ENCODE results near the gene ING4.

Gene ING4

GRCh38 chr12:6607751-6608591, 54.9 kb downstream of the ING4 start:
- DNase-seq (ENCODE audit: low read depth in 2 of 2) = no peak

- DNase-seq (ENCODE audit: low read depth in 2 of 2) = no peak
Observed at GRCh38 chr12:6606331-6607131, 56.4 kb downstream of the ING4 start.

GRCh38 chr12:6605421-6606330, 57.2 kb downstream of the ING4 start:
- no peak for DNase-seq (ENCODE audit: low read depth in 2 of 2)

GRCh38 chr12:6604259-6605029, 58.5 kb downstream of the ING4 start:
- DNase-seq (ENCODE audit: low read depth in 2 of 2) = no peak

- no peak for DNase-seq (ENCODE audit: low read depth in 2 of 2)
Observed at GRCh38 chr12:6603095-6603567, 59.8 kb downstream of the ING4 start.

GRCh38 chr12:6602526-6602925, 60.4 kb downstream of the ING4 start:
- DNase-seq (ENCODE audit: low read depth in 2 of 2) = no peak

Measured in stimulated activated CD8-positive, alpha-beta memory T cell treated with anti-CD3 and anti-CD28 coated beads, Interleukin-2, amount 100 ng/mL, for 48 hours (primary cell).